LNCAP (cell line): ENCODE measurements around the gene CIAO2A.

Source experiments
- TF ChIP-seq, protein P1 (sequence below): fragments of 450-650 bp; IDR thresholded peaks from 2 replicates; pipeline ENCODE4 v1.5.1; 2017; ENCODE audit warnings: mild to moderate bottlenecking

CIAO2A gene

DNA sequence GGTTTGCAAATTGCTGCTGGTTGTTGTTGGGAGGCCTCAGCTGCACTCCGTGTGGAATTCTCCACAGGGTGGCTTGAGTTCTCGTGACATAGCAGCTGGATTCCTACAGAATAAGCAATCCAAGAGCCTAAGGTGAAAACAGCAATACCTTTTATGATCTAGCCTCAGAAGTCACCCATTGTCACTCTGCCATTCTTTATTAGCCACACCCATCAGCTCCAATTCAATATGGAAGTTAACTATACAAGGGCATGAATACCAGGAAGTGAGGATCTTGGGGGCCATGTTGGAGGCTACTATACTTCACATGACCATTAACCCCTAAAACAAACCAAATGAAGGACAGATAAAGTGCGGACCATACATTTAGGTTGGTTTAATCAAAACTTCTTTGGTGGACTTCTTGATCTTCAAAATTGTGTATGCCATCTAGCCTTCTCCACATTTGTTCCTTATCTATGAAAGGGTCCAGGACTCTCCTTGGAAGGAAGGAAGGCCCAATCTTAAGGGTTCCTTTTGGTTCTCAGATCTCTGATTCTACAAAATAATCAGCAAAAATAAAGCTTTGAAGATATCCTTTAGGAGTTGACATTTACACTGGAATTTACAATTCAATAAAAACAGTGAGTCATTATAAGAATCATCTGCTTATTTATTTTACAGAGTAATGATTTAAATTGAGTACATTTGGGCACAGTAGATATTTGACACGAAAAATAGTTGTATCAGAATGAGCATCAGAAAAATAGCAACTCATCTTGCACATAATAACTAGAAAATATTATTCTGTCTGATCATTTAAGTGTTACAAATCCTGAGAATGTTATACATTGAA lies 21.5 kb downstream of the CIAO2A start:
- TF ChIP-seq, protein P1, sequence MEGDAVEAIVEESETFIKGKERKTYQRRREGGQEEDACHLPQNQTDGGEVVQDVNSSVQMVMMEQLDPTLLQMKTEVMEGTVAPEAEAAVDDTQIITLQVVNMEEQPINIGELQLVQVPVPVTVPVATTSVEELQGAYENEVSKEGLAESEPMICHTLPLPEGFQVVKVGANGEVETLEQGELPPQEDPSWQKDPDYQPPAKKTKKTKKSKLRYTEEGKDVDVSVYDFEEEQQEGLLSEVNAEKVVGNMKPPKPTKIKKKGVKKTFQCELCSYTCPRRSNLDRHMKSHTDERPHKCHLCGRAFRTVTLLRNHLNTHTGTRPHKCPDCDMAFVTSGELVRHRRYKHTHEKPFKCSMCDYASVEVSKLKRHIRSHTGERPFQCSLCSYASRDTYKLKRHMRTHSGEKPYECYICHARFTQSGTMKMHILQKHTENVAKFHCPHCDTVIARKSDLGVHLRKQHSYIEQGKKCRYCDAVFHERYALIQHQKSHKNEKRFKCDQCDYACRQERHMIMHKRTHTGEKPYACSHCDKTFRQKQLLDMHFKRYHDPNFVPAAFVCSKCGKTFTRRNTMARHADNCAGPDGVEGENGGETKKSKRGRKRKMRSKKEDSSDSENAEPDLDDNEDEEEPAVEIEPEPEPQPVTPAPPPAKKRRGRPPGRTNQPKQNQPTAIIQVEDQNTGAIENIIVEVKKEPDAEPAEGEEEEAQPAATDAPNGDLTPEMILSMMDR: no peak

DNA sequence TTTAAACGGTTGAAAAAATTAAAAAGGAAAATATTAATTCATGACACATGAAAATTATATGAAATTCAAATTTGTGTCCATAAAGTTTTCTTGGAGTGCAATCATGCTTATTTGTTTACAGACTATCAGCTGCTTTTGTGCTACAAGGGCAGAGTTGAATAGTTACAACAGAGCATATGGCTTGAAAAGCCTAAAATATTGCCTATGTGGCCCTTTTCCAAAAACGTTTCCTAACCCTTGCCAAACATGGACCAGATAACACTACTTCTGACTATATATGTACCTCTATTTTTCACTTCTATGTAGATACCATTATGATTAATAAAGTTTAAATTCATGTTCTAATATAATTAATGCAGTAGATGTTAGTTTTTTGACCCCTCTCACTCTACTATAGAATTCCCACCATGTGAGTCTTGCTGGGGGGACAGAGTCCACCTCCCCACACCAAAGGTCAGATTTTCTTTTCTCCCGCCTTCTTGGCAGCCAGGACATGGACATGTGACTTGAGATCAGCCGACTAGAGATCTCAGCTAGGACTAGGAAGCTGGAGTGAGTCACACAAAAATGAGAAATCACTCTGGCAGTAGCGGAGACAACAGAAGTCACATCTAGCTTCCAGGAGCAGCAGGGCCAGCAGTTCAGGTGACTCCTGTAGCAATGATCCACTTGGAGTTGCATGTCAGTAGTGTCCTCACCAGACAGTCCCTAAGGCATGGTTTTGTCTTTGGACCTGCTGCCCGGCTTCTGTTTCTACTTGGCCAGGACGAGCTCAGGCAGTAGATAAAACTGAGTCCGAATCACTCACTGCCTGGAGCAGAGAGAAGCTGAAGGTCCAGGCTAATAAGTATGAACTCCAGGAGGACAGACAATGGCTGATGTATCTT lies 22.4 kb downstream of the CIAO2A start:
- TF ChIP-seq, protein P1: no peak

DNA sequence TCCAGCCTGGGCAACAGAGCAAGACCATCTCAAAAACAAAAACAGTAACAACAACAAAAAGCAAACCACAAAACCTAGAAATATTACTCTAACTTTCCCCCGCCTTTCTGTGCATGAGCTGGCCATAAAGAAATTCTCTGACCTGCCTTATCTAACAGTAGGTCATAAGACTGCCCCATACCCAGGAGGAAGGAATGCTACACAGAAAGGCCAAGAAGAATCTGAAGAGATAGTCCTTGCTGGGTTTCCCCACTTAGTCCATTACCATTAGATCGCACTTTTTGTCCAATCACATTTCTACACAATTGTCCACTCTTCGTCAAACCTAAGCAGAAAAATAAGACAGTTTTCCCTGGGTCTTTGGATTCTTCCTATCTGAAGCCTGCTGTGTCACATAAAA lies 23.5 kb downstream of the CIAO2A start:
- TF ChIP-seq, protein P1: no peak

DNA sequence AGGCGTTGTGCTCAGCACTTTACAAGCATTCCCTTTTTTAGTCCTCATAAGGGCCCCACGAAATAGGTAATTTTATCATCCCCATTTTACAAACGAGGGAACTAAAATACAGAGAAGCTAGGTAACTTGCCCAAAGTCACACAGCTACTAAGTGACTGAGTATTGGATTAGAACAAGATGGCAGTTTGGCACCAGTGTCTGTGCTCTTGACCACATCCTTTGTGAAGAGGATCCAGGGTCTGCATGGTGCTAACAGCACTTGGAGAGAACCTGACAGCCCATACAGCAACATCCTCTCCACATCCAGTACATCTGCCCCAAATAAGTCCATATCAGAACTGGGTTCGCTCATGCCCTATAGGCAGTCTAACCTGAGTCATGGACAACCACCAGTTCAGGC lies 25.5 kb downstream of the CIAO2A start:
- TF ChIP-seq, protein P1: no peak

DNA sequence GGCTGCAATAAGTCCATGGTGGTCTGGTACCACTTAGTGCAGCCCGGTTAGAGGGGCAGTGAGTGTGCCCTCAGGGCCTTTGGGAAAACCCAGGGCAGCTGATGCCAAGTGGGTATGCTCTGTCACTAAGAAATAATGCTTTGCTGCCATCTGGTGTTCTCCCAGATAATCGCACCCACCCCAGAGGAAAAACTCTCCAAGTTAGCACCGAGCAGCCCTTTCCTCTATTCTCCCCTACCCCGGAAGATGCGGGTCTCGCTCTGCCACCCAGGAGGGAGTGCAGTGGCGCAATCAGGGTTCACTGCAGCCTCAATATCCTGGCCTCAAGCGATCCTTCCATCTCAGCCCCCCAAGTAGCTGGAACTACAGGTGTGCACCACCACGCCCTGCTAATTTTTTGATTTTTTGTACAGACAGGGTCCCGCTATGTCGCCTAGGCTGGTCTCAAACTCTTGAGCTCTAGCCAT lies 26.0 kb downstream of the CIAO2A start:
- TF ChIP-seq, protein P1: peak; percentile 73

DNA sequence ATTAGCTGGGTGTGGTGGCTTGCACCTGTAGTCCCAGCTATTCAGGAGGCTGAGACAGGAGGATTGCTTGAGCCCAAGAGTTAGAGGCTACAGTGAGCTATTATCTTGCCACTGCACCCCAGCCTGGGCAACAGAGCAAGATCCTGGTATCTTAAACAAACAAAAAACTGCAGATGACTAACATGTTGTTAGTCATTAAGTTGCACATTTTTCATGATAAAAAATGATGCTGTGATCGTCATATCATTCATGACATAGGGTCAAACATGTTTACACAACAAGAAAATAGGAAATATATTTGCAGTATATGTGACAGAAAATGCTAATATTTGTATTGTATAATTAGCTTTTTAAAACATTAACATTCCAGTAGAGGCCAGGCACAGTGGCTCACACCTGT lies 27.2 kb downstream of the CIAO2A start:
- TF ChIP-seq, protein P1: no peak

DNA sequence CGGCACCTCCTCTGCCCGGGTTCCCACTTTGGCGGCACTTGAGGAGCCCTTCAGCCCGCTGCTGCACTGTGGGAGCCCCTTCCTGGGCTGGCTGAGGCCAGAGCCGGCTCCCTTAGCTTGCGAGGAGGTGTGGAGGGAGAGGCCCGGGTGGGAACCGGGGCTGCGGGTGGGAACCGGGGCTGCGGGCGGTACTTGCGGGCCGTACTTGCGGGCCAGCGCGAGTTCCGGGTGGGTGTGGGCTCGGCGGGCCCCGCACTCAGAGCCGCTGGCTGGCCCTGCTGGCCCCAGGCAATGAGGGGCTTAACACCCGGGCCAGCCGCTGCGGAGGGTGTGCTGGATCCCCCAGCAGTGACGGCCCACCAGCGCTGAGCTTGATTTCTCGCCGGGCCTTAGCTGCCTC lies 32.9 kb downstream of the CIAO2A start:
- TF ChIP-seq, protein P1: no peak
